Sigmoid colon (tissue), 7 donors: ENCODE results near the gene ZCCHC10. TPM values are rescaled to one million over a fixed set of nuclear protein-coding genes. Genes with fewer than 3 reads are reported as not detected.
"Not testable (repeated sequence)": the region's sequence is repeated elsewhere in the genome, so short reads cannot be mapped to it uniquely, and the experiment has no call there.

Experiments
- DNase-seq: peaks from one replicate; pipeline ENCODE4 v3.0.0-alpha.2; 2019
- H3K27ac ChIP-seq, 4 donors: fragments of 200-600 bp; sonication (generic); one replicate each; pipeline ENCODE4 v1.5.1; 2016 to 2019; ENCODE audit warnings: mild to moderate bottlenecking in 1 of 4
- H3K27me3 ChIP-seq, 3 donors: fragments of 200-600 bp; sonication (generic); one replicate each; pipeline ENCODE4 v1.5.1; 2019; ENCODE audit warnings: mild to moderate bottlenecking in 1 of 3
- H3K36me3 ChIP-seq, 4 donors: fragments of 200-600 bp; sonication (generic); one replicate each; pipeline ENCODE4 v1.5.1; 2016 to 2019
- H3K4me1 ChIP-seq, 4 donors: fragments of 200-600 bp; sonication (generic); one replicate each; pipeline ENCODE4 v1.5.1; 2017 to 2019
- H3K4me3 ChIP-seq, 4 donors: fragments of 200-600 bp; sonication (generic); one replicate each; pipeline ENCODE4 v1.5.1; 2017 to 2019; ENCODE audit warnings: mild to moderate bottlenecking in 2 of 4, moderate library complexity in 1 of 4
- H3K9me3 ChIP-seq, 4 donors: fragments of 200-600 bp in 3 of 4; sonication (generic) in 3 of 4; one replicate each; pipeline versions ENCODE4 v1.5.1 to v1.6.1; 2013 to 2019
- CTCF ChIP-seq, 4 experiments: fragments of 450-650 bp in 3 of 4; fragments of 200-600 bp in 1 of 4; IDR thresholded peaks; one replicate each; pipeline ENCODE4 v1.5.1; 2016 to 2019; ENCODE audit warnings: antibody characterized with exemption in 4 of 4, mild to moderate bottlenecking in 3 of 4, moderate library complexity in 2 of 4
- EP300 ChIP-seq, 4 donors: sonication (generic); formaldehyde crosslinking; IDR thresholded peaks; one replicate each; pipeline ENCODE4 v1.6.1; 2017; ENCODE audit warnings: antibody characterized with exemption in 4 of 4
- POLR2A ChIP-seq, 2 donors: fragments of 450-650 bp; IDR thresholded peaks; one replicate each; pipeline ENCODE4 v1.6.1; 2016; ENCODE audit warnings: antibody characterized with exemption in 2 of 2, mild to moderate bottlenecking in 2 of 2, moderate library complexity in 2 of 2
- POLR2AphosphoS5 ChIP-seq, 4 donors: sonication (generic); formaldehyde crosslinking; IDR thresholded peaks; one replicate each; pipeline ENCODE4 v1.6.1; 2017; ENCODE audit warnings: antibody characterized with exemption in 4 of 4
- WGBS, 2 donors: extraction: QIAGEN DNeasy Blood & Tissue Kit; methylation state at CpG; one replicate each; pipeline ENCODE4 v1.1.7; 2013; 5-methylcytosine and 5-hydroxymethylcytosine counted together
- intact Hi-C: fragments of 100-400 bp; cut with DNase I; formaldehyde crosslinking; loops from one replicate; pipeline ENCODE4 v1.15.1; 2023
- polyA plus RNA-seq, 3 donors: library from polyadenylated mRNA; stranded (reverse); fragments of 200-250 nt; gene quantifications; one replicate each; pipeline ENCODE4 v1.2.3, GENCODE V29; 2013
- total RNA-seq, 4 donors: library from RNA; depleted of rRNA; stranded (reverse); fragments of >200 nt; gene quantifications; one replicate each; pipeline ENCODE4 v1.1.0, GENCODE V29; 2016
- donor health status: healthy with polysubstance abuse.
- donor health status: Bipolar disorder and iron deficiency.
- donor health status: healthy.

Gene ZCCHC10
- total and polyA plus RNA-seq, 7 donors, result 15.0 to 57.1 (median 18.9) TPM

GRCh38 chr5:132987531-132988408 is 38.6 kb downstream of the ZCCHC10 start:
- DNase-seq, result no peak
- intact Hi-C loops, result no loop called here

DNA sequence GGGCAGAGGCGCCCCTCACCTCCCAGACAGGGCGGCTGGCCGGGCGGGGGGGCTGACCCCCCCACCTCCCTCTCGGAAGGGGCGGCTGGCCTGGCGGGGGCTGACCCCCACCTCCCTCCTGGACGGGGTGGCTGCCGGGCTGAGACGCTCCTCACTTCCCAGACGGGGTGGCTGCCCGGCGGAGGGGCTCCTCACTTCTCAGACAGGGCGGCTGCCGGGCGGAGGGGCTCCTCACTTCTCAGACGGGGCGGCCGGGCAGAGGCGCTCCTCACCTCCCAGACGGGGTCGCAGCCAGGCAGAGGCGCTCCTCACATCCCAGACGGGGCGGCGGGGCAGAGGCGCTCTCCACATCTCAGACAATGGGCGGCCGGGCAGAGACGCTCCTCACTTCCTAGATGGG is 43.4 kb downstream of the ZCCHC10 start:
- 94 to 97% methylated on average over 24 to 30 of the region's 30 CpGs for WGBS, 2 donors
- H3K36me3 ChIP-seq, H3K4me3 ChIP-seq, H3K27ac ChIP-seq, H3K9me3 ChIP-seq, DNase-seq, H3K27me3 ChIP-seq, H3K4me1 ChIP-seq, intact Hi-C loops: not testable (repeated sequence)

More at GRCh38 chr5:132987531-132988408, 38.6 kb downstream of the ZCCHC10 start:
- no peak for TF ChIP-seq POLR2AphosphoS5 (IDR thresholded peaks at IDR 0.05)
- TF ChIP-seq EP300 (IDR thresholded peaks at IDR 0.05), result no peak
- no peak for TF ChIP-seq POLR2A (IDR thresholded peaks at IDR 0.05)
- no peak for TF ChIP-seq CTCF (IDR thresholded peaks at IDR 0.05)
- no peak overlapping the region for H3K27ac ChIP-seq
- no peaks in the 10 kb centered on the region for H3K27me3 ChIP-seq
- WGBS, 2 donors, result 77 to 96% methylated on average over 28 of the region's 28 CpGs
- H3K36me3 ChIP-seq, result no peaks in the 10 kb centered on the region
- no peaks in the 10 kb centered on the region for H3K9me3 ChIP-seq
- H3K4me1 ChIP-seq, result no peaks in the 10 kb centered on the region
- no peak overlapping the region for H3K4me3 ChIP-seq

DNA sequence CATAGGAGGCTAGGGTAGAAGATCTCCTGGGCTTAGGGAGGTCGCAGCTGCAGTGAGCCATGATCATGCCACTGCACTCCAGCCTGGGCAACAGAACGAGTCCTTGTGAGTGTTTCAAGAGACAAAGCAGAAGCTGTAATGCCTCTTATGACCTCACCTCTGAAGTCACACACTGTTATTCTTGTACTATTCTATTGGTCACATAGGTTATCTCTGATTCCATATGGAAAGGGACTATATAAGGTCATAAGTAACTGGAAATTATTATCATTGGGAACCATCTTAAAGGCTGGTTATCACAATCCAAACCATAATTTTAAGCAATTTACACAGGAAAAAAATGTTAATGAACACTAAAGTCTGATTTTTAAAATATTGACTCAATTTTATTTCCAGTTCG is 45.1 kb downstream of the ZCCHC10 start:
- Histone ChIP-seq H3K9me3 (peaks cover 0 to 3% (median 0%) of the 10 kb centered on the region in 4 donors), H3K4me1 (no peaks in the 10 kb centered on the region), H3K36me3 (no peaks in the 10 kb centered on the region), H3K27me3 (no peaks in the 10 kb centered on the region), H3K27ac (no peak overlapping the region), H3K4me3 (no peak overlapping the region)
- intact Hi-C loops, result no loop called here
- 89 to 93% methylated on average over 3 of the region's 3 CpGs for WGBS, 2 donors
- DNase-seq, result no peak
- TF ChIP-seq EP300 (IDR thresholded peaks at IDR 0.05), result no peak
- TF ChIP-seq POLR2A (IDR thresholded peaks at IDR 0.05), result no peak
- no peak for TF ChIP-seq CTCF (IDR thresholded peaks at IDR 0.05)
- TF ChIP-seq POLR2AphosphoS5 (IDR thresholded peaks at IDR 0.05), result no peak

GRCh38 chr5:132979976-132980375 is 46.4 kb downstream of the ZCCHC10 start:
- H3K36me3 ChIP-seq, result no peaks in the 10 kb centered on the region
- intact Hi-C loops, result no loop called here
- no peak overlapping the region for H3K27ac ChIP-seq
- TF ChIP-seq EP300 (IDR thresholded peaks at IDR 0.05), result no peak
- no peak for TF ChIP-seq CTCF (IDR thresholded peaks at IDR 0.05)
- no peak for TF ChIP-seq POLR2A (IDR thresholded peaks at IDR 0.05)
- no peak for TF ChIP-seq POLR2AphosphoS5 (IDR thresholded peaks at IDR 0.05)
- peaks cover 0 to 3% (median 0%) of the 10 kb centered on the region in 4 donors for H3K9me3 ChIP-seq
- H3K4me1 ChIP-seq, result no peaks in the 10 kb centered on the region
- H3K4me3 ChIP-seq, result no peak overlapping the region
- no peak for DNase-seq
- H3K27me3 ChIP-seq, result no peaks in the 10 kb centered on the region
- WGBS, 2 donors, result 69 to 79% methylated on average over 2 of the region's 2 CpGs

DNA sequence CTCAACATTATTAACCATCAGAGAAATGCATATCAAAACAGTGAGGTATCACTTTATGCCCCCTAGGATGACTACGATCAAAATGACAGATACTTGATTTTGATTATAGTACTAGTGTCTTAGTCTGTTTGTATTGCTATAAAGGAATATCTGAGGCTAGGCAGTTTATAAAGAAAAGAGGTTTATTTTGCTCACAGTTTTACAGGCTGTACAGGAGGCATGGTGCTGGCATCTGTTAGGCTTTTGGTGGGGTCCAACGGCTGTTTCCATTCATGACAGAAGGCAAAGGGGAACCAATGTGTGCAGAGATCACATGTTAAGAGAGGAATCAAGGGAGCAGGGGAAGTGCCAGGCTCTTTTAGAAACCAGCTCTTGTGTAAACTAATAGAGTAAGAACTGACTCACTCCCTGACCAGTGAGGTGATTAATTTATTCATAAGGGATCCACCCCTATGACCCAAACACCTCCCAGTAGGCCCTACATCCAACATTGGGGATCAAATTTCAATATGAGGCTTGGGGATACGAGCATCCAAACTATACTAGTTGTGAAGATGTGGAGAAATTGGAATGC is 46.9 kb downstream of the ZCCHC10 start:
- intact Hi-C loops, result no loop called here
- Histone ChIP-seq H3K27ac (no peak overlapping the region), H3K4me3 (no peak overlapping the region), H3K4me1 (no peaks in the 10 kb centered on the region), H3K36me3 (no peaks in the 10 kb centered on the region), H3K9me3 (peaks cover 0 to 3% (median 0%) of the 10 kb centered on the region in 4 donors), H3K27me3 (no peaks in the 10 kb centered on the region)
- TF ChIP-seq EP300 (IDR thresholded peaks at IDR 0.05) (no peak), CTCF (IDR thresholded peaks at IDR 0.05) (no peak), POLR2A (IDR thresholded peaks at IDR 0.05) (no peak), POLR2AphosphoS5 (IDR thresholded peaks at IDR 0.05) (no peak)
- DNase-seq, result no peak
- 84 to 85% methylated on average over 3 of the region's 3 CpGs for WGBS, 2 donors
